GM21529 (cell line): ENCODE measurements around the gene DPP10.

Experiments
- ATAC-seq: cut with Tn5 transposase; IDR thresholded peaks from one replicate; pipeline ENCODE4 v1.9.1; 2021; ENCODE audit not compliant: unreplicated experiment

The DPP10 gene

GRCh38 chr2:115634578-115634977 is 1192.1 kb downstream of the DPP10 start:
- ATAC-seq, result no peak

GRCh38 chr2:115635430-115635829 is 1193.0 kb downstream of the DPP10 start:
- no peak for ATAC-seq

GRCh38 chr2:115649731-115650130 is 1207.3 kb downstream of the DPP10 start:
- no peak for ATAC-seq

GRCh38 chr2:115650827-115651226 is 1208.4 kb downstream of the DPP10 start:
- no peak for ATAC-seq

GRCh38 chr2:115652652-115653051 is 1210.2 kb downstream of the DPP10 start:
- no peak for ATAC-seq

- ATAC-seq, result no peak
These were observed 1211.9 kb downstream of the DPP10 start for GRCh38 chr2:115654362-115654761.

- ATAC-seq, result no peak
These were observed 1235.7 kb downstream of the DPP10 start for GRCh38 chr2:115678129-115678528.

- ATAC-seq, result no peak
These were observed 1241.9 kb downstream of the DPP10 start for GRCh38 chr2:115684345-115684744.

GRCh38 chr2:115691409-115691808 is 1249.0 kb downstream of the DPP10 start:
- no peak for ATAC-seq

GRCh38 chr2:115694651-115695050 is 1252.2 kb downstream of the DPP10 start:
- ATAC-seq, result no peak

GRCh38 chr2:115733190-115733775 is 1290.8 kb downstream of the DPP10 start:
- ATAC-seq, result no peak

- no peak for ATAC-seq
These were observed 1295.7 kb downstream of the DPP10 start for GRCh38 chr2:115738111-115738510.

- ATAC-seq, result no peak
These were observed 1297.1 kb downstream of the DPP10 start for GRCh38 chr2:115739574-115739973.

GRCh38 chr2:115746151-115746550 is 1303.7 kb downstream of the DPP10 start:
- no peak for ATAC-seq

- ATAC-seq, result no peak
These were observed 1314.8 kb downstream of the DPP10 start for GRCh38 chr2:115757286-115757685.

GRCh38 chr2:115763601-115764000 is 1321.2 kb downstream of the DPP10 start:
- ATAC-seq, result no peak

GRCh38 chr2:115771516-115771915 is 1329.1 kb downstream of the DPP10 start:
- ATAC-seq, result no peak

GRCh38 chr2:115774361-115774760 is 1331.9 kb downstream of the DPP10 start:
- no peak for ATAC-seq

GRCh38 chr2:115779085-115779632 is 1336.7 kb downstream of the DPP10 start:
- ATAC-seq, result no peak

- no peak for ATAC-seq
These were observed 1339.8 kb downstream of the DPP10 start for GRCh38 chr2:115782286-115782685.

- no peak for ATAC-seq
These were observed 1353.6 kb downstream of the DPP10 start for GRCh38 chr2:115796078-115796477.

- ATAC-seq, result no peak
These were observed 1364.8 kb downstream of the DPP10 start for GRCh38 chr2:115807276-115807675.

GRCh38 chr2:115825912-115826311 is 1383.5 kb downstream of the DPP10 start:
- ATAC-seq, result no peak
